Sigmoid colon (tissue), 4 donors: ENCODE results near the gene CUX1.

ENCODE experiments used
- EP300 ChIP-seq, 4 donors: sonication (generic); formaldehyde crosslinking; IDR thresholded peaks; one replicate each; pipeline ENCODE4 v1.6.1; 2017; ENCODE audit warnings: antibody characterized with exemption in 4 of 4
- POLR2A ChIP-seq, 2 donors: fragments of 450-650 bp; IDR thresholded peaks; one replicate each; pipeline ENCODE4 v1.6.1; 2016; ENCODE audit warnings: antibody characterized with exemption in 2 of 2, mild to moderate bottlenecking in 2 of 2, moderate library complexity in 2 of 2
- POLR2AphosphoS5 ChIP-seq, 4 donors: sonication (generic); formaldehyde crosslinking; IDR thresholded peaks; one replicate each; pipeline ENCODE4 v1.6.1; 2017; ENCODE audit warnings: antibody characterized with exemption in 4 of 4
- TF ChIP-seq, protein P1 (sequence below), 4 experiments: fragments of 450-650 bp in 3 of 4; fragments of 200-600 bp in 1 of 4; IDR thresholded peaks; one replicate each; pipeline ENCODE4 v1.5.1; 2016 to 2019; ENCODE audit warnings: antibody characterized with exemption in 4 of 4, mild to moderate bottlenecking in 3 of 4, moderate library complexity in 2 of 4

DNA sequence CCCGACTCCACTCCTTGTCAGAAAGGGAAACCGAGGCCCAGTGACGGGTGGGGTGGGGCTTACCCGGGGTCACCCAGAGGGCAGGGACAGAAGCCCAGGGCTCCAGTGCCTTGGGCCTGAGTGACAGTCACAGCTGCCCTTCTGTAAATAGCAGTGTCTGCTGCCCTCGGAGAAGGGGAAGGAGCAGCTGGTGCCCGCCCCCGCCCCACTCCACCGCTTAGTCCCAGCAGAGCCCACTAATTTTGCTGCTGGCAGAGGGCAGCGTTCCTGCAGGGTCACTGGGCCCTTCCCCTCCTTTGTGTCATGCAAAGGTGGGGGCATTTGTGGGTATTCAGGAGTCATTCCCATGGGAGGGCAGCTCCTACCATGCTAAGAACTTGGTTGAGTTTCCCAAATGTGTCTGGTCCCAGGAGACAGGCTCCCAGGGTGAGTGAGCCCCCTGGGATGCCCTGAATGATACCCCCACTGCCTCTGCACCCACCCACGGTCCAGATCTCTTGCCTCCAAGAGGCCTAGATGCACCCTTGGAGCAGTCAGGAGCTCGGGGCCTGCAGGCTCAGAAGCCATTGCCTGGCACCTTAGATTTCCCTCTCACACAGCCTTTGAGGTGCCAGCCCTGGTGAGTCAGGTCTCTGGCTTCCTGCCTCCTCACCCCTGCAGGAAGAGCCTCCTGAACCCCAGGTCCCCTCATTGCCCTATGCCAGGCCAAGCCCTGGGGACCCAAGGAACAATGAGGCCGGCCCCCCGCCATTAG lies 486.4 kb downstream of the CUX1 start:
- TF ChIP-seq POLR2A (IDR thresholded peaks at IDR 0.05) (no peak), POLR2AphosphoS5 (IDR thresholded peaks at IDR 0.05) (no peak), EP300 (IDR thresholded peaks at IDR 0.05) (no peak)
- TF ChIP-seq, protein P1, sequence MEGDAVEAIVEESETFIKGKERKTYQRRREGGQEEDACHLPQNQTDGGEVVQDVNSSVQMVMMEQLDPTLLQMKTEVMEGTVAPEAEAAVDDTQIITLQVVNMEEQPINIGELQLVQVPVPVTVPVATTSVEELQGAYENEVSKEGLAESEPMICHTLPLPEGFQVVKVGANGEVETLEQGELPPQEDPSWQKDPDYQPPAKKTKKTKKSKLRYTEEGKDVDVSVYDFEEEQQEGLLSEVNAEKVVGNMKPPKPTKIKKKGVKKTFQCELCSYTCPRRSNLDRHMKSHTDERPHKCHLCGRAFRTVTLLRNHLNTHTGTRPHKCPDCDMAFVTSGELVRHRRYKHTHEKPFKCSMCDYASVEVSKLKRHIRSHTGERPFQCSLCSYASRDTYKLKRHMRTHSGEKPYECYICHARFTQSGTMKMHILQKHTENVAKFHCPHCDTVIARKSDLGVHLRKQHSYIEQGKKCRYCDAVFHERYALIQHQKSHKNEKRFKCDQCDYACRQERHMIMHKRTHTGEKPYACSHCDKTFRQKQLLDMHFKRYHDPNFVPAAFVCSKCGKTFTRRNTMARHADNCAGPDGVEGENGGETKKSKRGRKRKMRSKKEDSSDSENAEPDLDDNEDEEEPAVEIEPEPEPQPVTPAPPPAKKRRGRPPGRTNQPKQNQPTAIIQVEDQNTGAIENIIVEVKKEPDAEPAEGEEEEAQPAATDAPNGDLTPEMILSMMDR (IDR thresholded peaks at IDR 0.05), result no peak
